ENCODE results near the gene EYA2.

Gene EYA2

DNA sequence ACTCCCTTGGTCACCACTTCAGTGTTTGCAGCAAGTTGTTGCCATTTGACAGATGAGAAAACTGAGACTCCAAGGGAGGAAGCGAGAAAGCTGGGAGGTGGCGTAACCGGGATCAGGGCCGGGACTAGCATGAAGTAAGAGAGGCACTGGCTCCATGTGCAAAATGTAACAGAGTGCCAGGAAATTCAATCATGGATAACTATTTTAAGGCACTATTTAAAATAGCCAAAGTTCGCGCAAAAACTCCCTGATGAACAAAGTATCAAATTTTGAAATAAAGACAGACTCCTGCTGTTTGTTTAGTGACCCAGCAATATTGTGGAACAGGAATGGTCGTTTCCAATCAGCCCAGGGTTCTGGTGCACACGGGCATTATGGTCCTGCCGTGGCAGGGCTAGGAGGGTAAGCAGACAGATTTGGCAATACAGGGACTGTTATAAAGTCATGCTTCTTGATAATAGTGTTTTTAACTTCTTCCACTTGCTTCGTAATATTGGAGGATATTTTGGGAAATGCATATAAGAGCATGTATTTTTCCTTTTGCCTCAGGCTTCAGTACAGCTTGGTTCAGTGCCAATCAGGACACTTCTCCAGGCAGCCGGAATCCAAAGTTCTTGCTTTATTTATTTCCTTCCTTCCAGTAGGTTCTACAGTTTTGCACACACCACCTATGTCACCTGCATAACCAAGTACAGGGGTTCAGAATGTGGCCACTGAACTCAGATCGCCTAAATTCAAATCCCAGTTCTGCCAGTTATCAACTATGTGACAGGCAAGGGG is 141.6 kb downstream of the EYA2 start:
- no peak for DNase-seq (ENCODE audit: low spot score)

- no peak for DNase-seq (ENCODE audit: low spot score)
Measured at GRCh38 chr20:47038566-47039560, 144.2 kb downstream of the EYA2 start.

DNA sequence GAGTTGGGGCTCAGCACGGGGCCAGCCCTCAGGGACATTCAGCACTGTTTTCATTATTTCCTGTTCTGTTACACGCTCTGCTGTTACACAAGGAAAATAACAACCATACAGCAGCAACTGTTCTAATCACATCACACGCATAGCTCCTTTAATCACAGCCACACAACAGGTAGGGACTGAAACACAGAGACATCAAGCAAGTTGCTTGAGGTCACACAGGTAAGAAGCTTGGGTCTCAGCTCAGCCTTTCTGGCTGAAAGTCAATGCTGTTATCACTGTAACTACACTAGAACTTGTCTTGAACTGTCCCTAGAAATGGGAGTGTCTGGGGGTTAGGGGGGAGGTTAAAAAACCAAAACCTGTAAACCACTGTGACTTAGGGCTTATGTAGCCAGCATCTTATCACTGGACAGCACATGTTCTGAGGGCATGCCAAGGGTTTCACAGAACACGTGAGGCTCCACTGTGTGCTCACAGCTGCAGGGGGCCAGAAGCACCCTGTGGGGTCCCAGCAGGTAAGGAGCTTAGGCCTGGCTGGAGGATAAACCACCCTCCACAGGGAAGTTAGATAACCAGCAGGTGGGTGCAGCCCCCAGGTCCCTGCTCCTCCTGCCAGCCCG is 146.0 kb downstream of the EYA2 start:
- DNase-seq (ENCODE audit: low spot score): no peak

DNA sequence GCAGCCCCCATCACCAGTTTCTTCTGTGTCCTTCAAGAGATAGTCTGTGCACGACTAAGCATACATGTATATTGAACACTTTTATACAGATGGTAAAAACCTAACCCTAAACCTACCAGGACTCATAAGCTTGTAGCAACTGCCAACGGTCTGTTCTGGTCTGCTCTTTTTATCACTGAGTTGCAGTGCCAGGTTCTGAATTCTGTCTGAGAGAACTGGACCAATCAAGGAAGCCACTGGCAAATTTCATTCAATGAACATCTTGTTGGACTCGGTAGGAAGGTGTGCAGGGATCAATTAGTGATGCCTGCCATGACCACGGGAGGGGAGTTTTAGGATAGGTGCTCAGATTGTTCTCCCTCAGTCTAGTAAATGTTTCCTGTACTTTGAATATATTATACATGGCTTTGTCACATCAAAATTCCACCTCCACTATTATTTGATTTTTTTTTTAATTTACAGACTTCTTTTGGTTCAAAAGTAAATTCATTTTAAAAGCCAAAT is 146.8 kb downstream of the EYA2 start:
- no peak for DNase-seq (ENCODE audit: low spot score)

DNA sequence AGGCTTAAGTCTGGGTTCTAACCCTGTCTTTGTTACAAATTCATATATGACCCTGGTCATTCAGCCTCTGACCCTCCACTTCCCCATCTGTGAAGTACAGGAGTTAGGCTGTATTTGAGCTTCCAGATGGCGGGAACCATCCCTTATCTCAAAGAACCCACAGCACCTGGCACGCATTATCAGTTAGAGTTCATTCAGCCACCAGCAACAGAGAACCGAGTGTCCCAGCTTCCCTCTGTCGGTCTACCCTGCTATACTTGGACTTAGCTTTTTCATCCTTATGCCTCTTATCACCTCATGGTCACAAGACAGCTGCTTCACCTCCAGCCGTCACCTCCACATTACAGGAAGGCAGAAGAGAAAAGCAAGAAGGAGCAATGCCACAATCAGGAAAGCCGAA is 147.8 kb downstream of the EYA2 start:
- no peak for DNase-seq (ENCODE audit: low spot score)

DNA sequence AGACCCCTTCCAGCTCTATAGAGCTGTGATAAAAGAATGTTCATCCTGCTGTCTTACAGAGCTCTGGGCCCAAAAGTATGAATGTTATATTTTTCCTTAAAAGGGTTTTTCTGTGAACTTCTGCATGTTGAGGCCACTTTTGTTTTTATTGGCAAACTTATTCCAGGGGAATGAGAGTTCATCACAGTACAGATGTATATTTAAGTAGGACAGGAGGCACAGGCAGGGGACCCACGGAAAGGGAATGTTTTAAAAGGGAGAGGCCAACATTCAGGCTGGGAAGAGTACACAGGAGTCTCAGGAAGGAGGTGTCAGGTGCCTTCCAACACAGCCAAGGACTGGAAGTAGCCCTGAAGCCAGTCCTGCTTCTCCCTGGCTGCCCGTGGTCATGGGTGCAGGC is 148.4 kb downstream of the EYA2 start:
- no peak for DNase-seq (ENCODE audit: low spot score)

GRCh38 chr20:47044938-47045337 is 150.3 kb downstream of the EYA2 start:
- DNase-seq (ENCODE audit: low spot score): no peak

- DNase-seq (ENCODE audit: low spot score): no peak
Measured at GRCh38 chr20:47048054-47048453, 153.4 kb downstream of the EYA2 start.

- DNase-seq (ENCODE audit: low spot score): no peak
Measured at GRCh38 chr20:47049771-47050170, 155.1 kb downstream of the EYA2 start.

- no peak for DNase-seq (ENCODE audit: low spot score)
Measured at GRCh38 chr20:47050996-47051395, 156.4 kb downstream of the EYA2 start.

DNA sequence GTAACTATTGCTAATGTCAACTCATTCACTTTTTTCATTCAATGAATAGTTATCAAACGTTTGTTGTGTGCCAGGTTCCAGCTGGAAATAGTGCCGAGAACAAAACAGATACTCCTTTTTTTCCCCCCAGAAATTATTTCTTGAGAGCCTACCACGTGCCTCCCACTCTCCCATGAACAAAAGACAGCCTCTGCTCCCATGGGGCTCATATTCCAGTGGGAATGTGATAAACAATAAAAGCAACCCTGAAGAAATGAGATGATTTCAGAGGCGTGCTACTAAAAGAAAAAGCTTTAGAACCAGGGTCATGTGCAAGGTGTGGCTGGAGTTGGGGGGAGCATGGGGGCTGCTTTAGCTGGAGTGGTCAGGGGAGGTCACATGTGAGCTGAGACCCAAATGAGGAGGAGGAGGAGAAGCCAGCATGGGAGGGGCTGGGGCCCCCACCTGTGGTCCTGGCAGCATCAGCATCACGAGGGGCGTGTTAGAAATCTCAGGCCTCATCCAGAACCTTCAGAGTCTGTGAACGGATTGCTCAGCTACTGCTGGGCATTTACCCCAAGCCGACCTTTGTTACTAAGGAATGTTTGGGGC is 157.4 kb downstream of the EYA2 start:
- no peak for DNase-seq (ENCODE audit: low spot score)

GRCh38 chr20:47054506-47054905 is 159.9 kb downstream of the EYA2 start:
- DNase-seq (ENCODE audit: low spot score): no peak

- DNase-seq (ENCODE audit: low spot score): no peak
Measured at GRCh38 chr20:47054945-47055344, 160.3 kb downstream of the EYA2 start.

- no peak for DNase-seq (ENCODE audit: low spot score)
Measured at GRCh38 chr20:47055699-47056369, 161.2 kb downstream of the EYA2 start.

DNA sequence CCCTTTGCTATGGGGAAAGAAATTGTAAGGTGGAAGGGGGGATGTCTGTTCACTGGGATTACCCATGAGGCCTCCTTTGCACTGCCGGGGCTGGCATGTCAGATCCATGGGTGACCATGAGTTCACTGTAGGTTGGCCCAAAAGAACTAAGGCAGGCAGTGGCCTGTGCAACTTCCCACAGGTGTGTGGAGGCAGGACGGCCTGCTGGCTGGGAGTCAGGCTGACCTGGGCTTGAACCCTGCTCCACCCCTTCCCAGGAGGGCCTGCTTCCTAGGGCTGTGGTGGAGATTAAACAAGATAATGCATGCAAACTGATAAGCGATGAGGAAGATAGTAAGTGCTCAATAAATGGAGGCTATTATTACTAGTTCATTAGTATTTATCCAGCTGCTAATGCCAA is 163.0 kb downstream of the EYA2 start:
- DNase-seq (ENCODE audit: low spot score): no peak

GRCh38 chr20:47058236-47058635 is 163.6 kb downstream of the EYA2 start:
- DNase-seq (ENCODE audit: low spot score): no peak

DNA sequence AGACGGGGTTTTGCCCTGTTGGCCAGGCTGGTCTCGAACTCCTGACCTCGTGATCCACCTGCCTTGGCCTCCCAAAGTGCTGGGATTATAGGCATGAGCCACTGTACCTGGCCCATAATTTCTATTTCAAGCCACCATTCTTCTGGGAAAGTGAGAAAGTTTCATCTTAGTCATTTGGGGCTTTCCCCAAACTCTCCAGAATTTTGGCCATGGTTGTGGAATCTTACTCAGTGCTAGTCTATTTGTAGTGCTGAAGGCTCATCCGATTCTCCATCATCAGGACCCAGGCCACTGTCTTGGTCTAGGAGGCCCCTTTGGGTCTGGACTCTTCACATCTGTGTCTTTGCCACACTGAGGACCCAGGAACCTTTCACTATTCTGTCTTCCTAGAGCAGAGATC is 164.9 kb downstream of the EYA2 start:
- DNase-seq (ENCODE audit: low spot score): no peak

GRCh38 chr20:47061549-47061948 is 166.9 kb downstream of the EYA2 start:
- DNase-seq (ENCODE audit: low spot score): no peak

DNA sequence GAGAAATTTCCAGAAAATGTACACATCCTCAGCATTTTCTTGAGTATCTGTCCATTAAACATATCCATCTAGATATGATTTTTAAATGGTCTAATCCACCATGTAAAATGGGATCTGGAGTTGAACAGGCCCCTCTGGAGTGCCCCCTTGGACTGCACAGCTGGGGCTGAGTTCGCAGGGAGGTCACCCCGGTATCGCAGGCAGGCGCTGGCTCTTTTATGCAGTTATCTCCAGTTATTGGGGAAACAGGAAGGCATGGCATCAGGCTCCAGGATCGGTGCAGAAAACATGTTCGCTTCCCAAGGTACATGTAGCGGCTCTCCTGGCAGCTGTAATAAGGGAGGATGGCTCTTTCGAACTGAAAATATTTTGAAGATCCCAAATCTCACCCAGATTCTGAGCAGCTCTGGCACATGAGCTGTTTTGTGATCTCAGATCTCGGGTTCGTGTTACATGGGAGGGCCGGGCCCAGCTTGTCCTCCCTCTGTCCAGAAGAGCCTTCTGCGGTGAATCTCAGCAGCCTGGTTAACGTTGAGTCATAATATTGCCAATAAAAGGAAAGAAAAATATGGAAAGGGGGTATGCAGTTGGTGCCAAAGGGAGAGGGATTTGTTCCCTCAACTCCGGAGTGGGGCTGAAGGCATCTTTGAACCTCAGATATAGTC is 167.7 kb downstream of the EYA2 start:
- no peak for DNase-seq (ENCODE audit: low spot score)

DNA sequence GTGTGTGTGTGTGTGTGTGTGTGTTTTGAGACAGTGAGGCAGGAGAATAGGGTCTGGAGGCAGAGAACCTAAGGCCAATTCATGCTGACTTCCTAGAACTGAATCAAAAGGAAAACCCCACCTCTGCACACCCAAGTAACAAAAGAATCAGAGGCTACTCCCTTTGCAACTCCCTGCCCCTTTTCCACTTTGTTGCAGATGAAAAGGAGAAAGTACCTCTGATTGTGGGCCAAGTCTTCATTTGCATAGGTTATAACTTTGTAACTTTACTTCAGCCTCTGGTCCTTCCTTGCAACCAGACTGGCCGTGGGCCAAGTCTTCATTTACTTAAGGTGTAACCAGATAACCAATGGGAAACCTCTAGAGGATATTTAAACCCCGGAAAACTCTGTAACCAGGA is 168.8 kb downstream of the EYA2 start:
- no peak for DNase-seq (ENCODE audit: low spot score)

DNA sequence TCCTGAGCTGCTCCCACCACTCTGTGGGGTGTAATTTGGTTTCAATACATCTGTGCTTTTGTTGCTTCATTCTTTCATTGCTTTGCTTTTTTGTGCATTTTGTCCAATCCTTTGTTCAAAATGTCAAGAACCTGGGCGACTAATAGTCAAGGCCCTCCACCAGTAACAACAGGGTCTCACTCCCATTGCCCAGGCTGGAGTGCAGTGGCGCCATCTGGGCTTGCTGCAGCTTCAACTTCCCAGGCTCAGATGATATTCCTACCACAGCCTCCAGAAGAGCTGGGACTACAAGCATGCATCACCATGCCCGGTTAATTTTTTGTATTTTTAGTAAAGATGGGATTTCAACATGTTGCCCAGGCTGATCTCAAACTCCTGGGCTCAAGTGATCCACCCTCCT is 169.2 kb downstream of the EYA2 start:
- DNase-seq (ENCODE audit: low spot score): no peak

Measured in CD4-positive, alpha-beta T cell treated with Interleukin-6 at 100 ng/mL for 8 hours (primary cell).